Liver (tissue), 9 donors: ENCODE results near the gene PRSS37. TPM values are rescaled to one million over a fixed set of nuclear protein-coding genes. Genes with fewer than 3 reads are reported as not detected.

ENCODE experiments used
- DNase-seq: peaks from one replicate; pipeline ENCODE4 v3.0.0-alpha.2; 2017; ENCODE audit warnings: low spot score
- H3K27ac ChIP-seq, 2 donors: one replicate each; pipeline ENCODE4 v1.7.0; 2013; ENCODE audit warnings: inconsistent platforms in 2 of 2, low read length in 2 of 2, control low read depth in 1 of 2, low read depth in 1 of 2, mild to moderate bottlenecking in 1 of 2
- H3K27me3 ChIP-seq, 4 donors: one replicate each; pipeline versions ENCODE4 v1.6.1 to v1.7.0; 2013; ENCODE audit warnings: low read length in 3 of 4, inconsistent platforms in 1 of 4, mild to moderate bottlenecking in 1 of 4, moderate library complexity in 1 of 4; ENCODE audit not compliant: control insufficient read depth in 4 of 4, insufficient read depth in 4 of 4
- H3K36me3 ChIP-seq, 4 donors: one replicate each; pipeline versions ENCODE4 v1.6.1 to v1.7.0; 2013; ENCODE audit warnings: low read length in 3 of 4, mild to moderate bottlenecking in 3 of 4, low read depth in 1 of 4, moderate library complexity in 1 of 4; ENCODE audit not compliant: control insufficient read depth in 4 of 4, insufficient read depth in 3 of 4
- H3K4me1 ChIP-seq, 4 donors: one replicate each; pipeline versions ENCODE4 v1.6.1 to v1.7.0; 2013; ENCODE audit warnings: low read length in 3 of 4, mild to moderate bottlenecking in 3 of 4, moderate library complexity in 1 of 4; ENCODE audit not compliant: control insufficient read depth in 4 of 4, insufficient read depth in 4 of 4
- H3K4me3 ChIP-seq, 3 donors: one replicate each; pipeline versions ENCODE4 v1.6.1 to v1.7.0; 2013; ENCODE audit warnings: low read length in 3 of 3, control low read depth in 1 of 3, low read depth in 1 of 3, mild to moderate bottlenecking in 1 of 3
- H3K9ac ChIP-seq, 2 donors: one replicate each; pipeline ENCODE4 v1.7.0; 2013; ENCODE audit warnings: low read length in 2 of 2, mild to moderate bottlenecking in 2 of 2, moderate library complexity in 2 of 2, control low read depth in 1 of 2, low read depth in 1 of 2
- H3K9me3 ChIP-seq, 4 donors: one replicate each; pipeline versions ENCODE4 v1.6.1 to v1.7.0; 2013; ENCODE audit warnings: low read length in 3 of 4; ENCODE audit not compliant: control insufficient read depth in 4 of 4
- CTCF ChIP-seq: fragments of 150-350 bp; IDR thresholded peaks from 2 replicates; pipeline ENCODE4 v1.5.1; 2017; ENCODE audit warnings: improper control_type of control experiment, low read depth, low read length; ENCODE audit not compliant: missing input control
- EGR1 ChIP-seq, 2 donors: IDR thresholded peaks; 2 replicates each; pipeline ENCODE4 v1.6.1; 2016 to 2018; ENCODE audit warnings: antibody characterized with exemption in 2 of 2, low read depth in 2 of 2
- FOXA1 ChIP-seq: IDR thresholded peaks from 2 replicates; pipeline ENCODE4 v1.6.1; 2016; ENCODE audit warnings: antibody characterized with exemption
- FOXA2 ChIP-seq: IDR thresholded peaks from 2 replicates; pipeline ENCODE4 v1.6.1; 2016; ENCODE audit warnings: antibody characterized with exemption
- GABPA ChIP-seq, 2 donors: IDR thresholded peaks in 1 of 2; conservative IDR thresholded peaks in 1 of 2; 2 replicates each; pipeline ENCODE4 v1.6.1; 2016; ENCODE audit warnings: antibody characterized with exemption in 2 of 2, mild to moderate bottlenecking in 1 of 2, moderate library complexity in 1 of 2
- HNF4A ChIP-seq, 2 donors: conservative IDR thresholded peaks; 2 replicates each; pipeline ENCODE4 v1.6.1; 2016; ENCODE audit warnings: antibody characterized with exemption in 2 of 2, mild to moderate bottlenecking in 2 of 2
- HNF4G ChIP-seq: IDR thresholded peaks from 2 replicates; pipeline ENCODE4 v1.6.1; 2016; ENCODE audit warnings: antibody characterized with exemption
- NR2F2 ChIP-seq: IDR thresholded peaks from 2 replicates; pipeline ENCODE4 v1.6.1; 2016; ENCODE audit warnings: antibody characterized with exemption
- RAD21 ChIP-seq, 2 donors: IDR thresholded peaks; 2 replicates each; pipeline ENCODE4 v1.6.1; 2016; ENCODE audit warnings: antibody characterized with exemption in 2 of 2, mild to moderate bottlenecking in 2 of 2
- RXRA ChIP-seq, 2 donors: IDR thresholded peaks; 2 replicates each; pipeline ENCODE4 v1.6.1; 2017 to 2018; ENCODE audit warnings: antibody characterized with exemption in 2 of 2, mild to moderate bottlenecking in 1 of 2
- SP1 ChIP-seq: IDR thresholded peaks from 2 replicates; pipeline ENCODE4 v1.6.1; 2018; ENCODE audit warnings: antibody characterized with exemption, mild to moderate bottlenecking
- TAF1 ChIP-seq: conservative IDR thresholded peaks from 2 replicates; pipeline ENCODE4 v1.6.1; 2016; ENCODE audit warnings: antibody characterized with exemption, mild to moderate bottlenecking
- YY1 ChIP-seq: IDR thresholded peaks from 2 replicates; pipeline ENCODE4 v1.6.1; 2016; ENCODE audit warnings: antibody characterized with exemption, mild to moderate bottlenecking
- WGBS: extraction: QIAGEN DNeasy Blood & Tissue Kit; methylation state at CpG from one replicate; pipeline ENCODE4 v1.1.7; 2013; 5-methylcytosine and 5-hydroxymethylcytosine counted together
- polyA plus RNA-seq, 2 donors: library from polyadenylated mRNA; stranded (reverse) in 1 of 2; unstranded in 1 of 2; fragments of 200-250 nt in 1 of 2; fragments of >200 nt in 1 of 2; fragmentation: Nextera tagmentation in 1 of 2; extraction: Ambion mirVana in 1 of 2; gene quantifications; one replicate each; pipeline versions ENCODE4 v1.2.1 to v1.2.3, GENCODE V29; 2013 to 2015
- total RNA-seq, 2 donors: library from RNA; depleted of rRNA; stranded (reverse); fragments of >200 nt; gene quantifications; one replicate each; pipeline ENCODE4 v1.2.3, GENCODE V29; 2014
- TF ChIP-seq, protein P1 (sequence below): IDR thresholded peaks from 2 replicates; pipeline ENCODE4 v1.6.1; 2016; ENCODE audit warnings: antibody characterized with exemption
- TF ChIP-seq, protein P2 (sequence below): IDR thresholded peaks from 2 replicates; pipeline ENCODE4 v1.6.1; 2016; ENCODE audit warnings: antibody characterized with exemption, mild to moderate bottlenecking
- TF ChIP-seq, protein P3 (sequence below): IDR thresholded peaks from 2 replicates; pipeline ENCODE4 v1.6.1; 2016; ENCODE audit warnings: antibody characterized with exemption
- TF ChIP-seq, protein P4 (sequence below): IDR thresholded peaks from 2 replicates; pipeline ENCODE4 v1.6.1; 2016; ENCODE audit warnings: antibody characterized with exemption
- donor health status: healthy.
- donor health status: healthy.
- donor health status: healthy.
- donor health status: healthy.
- donor health status: healthy.

The PRSS37 gene
- total and polyA plus RNA-seq, 4 donors = 0.08 TPM; not detected in 3

DNA sequence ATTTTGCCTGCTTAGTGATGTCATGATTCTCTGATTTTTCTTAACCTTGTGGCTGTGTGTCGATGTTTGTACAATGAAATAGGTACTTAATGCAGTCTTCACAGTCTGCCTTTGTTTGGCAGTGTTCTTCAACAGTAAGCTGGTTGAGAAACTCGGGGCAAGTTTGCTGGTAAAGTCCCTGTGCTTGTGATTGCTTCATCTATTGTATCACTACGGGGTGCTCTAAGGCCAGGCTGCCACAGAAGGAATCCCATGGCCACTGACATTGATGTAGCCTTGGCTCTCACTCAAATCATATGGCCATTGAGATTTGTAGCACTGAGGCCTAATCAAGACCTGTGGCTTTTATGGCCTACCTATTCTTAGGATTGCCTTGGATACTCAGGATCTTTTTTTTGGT, 33.5 kb upstream of the PRSS37 start:
- no peaks in the 10 kb centered on the region for H3K27me3 ChIP-seq
- no peaks in the 10 kb centered on the region for H3K36me3 ChIP-seq
- 63% methylated on average over 3 of the region's 3 CpGs for WGBS
- DNase-seq = no peak
- no peak overlapping the region for H3K4me3 ChIP-seq
- H3K9me3 ChIP-seq = peaks cover 0 to 3% (median 2%) of the 10 kb centered on the region in 4 donors
- no peak overlapping the region for H3K27ac ChIP-seq
- H3K9ac ChIP-seq = no peak overlapping the region
- no peaks in the 10 kb centered on the region for H3K4me1 ChIP-seq
- TF ChIP-seq FOXA1 = no peak
- TF ChIP-seq RXRA (IDR thresholded peaks at IDR 0.05) = no peak
- TF ChIP-seq HNF4A (conservative IDR thresholded peaks at IDR 0.05) = no peak
- TF ChIP-seq YY1 = no peak
- TF ChIP-seq SP1 = no peak
- TF ChIP-seq, protein P1, sequence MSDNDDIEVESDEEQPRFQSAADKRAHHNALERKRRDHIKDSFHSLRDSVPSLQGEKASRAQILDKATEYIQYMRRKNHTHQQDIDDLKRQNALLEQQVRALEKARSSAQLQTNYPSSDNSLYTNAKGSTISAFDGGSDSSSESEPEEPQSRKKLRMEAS = no peak
- TF ChIP-seq NR2F2 = no peak
- TF ChIP-seq GABPA (IDR thresholded peaks at IDR 0.05 in 1 of 2, conservative IDR thresholded peaks at IDR 0.05 in 1 of 2) = no peak
- TF ChIP-seq, protein P2, sequence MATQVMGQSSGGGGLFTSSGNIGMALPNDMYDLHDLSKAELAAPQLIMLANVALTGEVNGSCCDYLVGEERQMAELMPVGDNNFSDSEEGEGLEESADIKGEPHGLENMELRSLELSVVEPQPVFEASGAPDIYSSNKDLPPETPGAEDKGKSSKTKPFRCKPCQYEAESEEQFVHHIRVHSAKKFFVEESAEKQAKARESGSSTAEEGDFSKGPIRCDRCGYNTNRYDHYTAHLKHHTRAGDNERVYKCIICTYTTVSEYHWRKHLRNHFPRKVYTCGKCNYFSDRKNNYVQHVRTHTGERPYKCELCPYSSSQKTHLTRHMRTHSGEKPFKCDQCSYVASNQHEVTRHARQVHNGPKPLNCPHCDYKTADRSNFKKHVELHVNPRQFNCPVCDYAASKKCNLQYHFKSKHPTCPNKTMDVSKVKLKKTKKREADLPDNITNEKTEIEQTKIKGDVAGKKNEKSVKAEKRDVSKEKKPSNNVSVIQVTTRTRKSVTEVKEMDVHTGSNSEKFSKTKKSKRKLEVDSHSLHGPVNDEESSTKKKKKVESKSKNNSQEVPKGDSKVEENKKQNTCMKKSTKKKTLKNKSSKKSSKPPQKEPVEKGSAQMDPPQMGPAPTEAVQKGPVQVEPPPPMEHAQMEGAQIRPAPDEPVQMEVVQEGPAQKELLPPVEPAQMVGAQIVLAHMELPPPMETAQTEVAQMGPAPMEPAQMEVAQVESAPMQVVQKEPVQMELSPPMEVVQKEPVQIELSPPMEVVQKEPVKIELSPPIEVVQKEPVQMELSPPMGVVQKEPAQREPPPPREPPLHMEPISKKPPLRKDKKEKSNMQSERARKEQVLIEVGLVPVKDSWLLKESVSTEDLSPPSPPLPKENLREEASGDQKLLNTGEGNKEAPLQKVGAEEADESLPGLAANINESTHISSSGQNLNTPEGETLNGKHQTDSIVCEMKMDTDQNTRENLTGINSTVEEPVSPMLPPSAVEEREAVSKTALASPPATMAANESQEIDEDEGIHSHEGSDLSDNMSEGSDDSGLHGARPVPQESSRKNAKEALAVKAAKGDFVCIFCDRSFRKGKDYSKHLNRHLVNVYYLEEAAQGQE = no peak
- TF ChIP-seq EGR1 (IDR thresholded peaks at IDR 0.05; ENCODE audit: low read depth in 2 of 2) = no peak
- no peak for TF ChIP-seq TAF1
- TF ChIP-seq, protein P3, sequence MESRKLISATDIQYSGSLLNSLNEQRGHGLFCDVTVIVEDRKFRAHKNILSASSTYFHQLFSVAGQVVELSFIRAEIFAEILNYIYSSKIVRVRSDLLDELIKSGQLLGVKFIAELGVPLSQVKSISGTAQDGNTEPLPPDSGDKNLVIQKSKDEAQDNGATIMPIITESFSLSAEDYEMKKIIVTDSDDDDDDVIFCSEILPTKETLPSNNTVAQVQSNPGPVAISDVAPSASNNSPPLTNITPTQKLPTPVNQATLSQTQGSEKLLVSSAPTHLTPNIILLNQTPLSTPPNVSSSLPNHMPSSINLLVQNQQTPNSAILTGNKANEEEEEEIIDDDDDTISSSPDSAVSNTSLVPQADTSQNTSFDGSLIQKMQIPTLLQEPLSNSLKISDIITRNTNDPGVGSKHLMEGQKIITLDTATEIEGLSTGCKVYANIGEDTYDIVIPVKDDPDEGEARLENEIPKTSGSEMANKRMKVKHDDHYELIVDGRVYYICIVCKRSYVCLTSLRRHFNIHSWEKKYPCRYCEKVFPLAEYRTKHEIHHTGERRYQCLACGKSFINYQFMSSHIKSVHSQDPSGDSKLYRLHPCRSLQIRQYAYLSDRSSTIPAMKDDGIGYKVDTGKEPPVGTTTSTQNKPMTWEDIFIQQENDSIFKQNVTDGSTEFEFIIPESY = no peak
- TF ChIP-seq FOXA2 = no peak
- TF ChIP-seq HNF4G = no peak
- no peak for TF ChIP-seq RAD21 (IDR thresholded peaks at IDR 0.05)
- TF ChIP-seq, protein P4, sequence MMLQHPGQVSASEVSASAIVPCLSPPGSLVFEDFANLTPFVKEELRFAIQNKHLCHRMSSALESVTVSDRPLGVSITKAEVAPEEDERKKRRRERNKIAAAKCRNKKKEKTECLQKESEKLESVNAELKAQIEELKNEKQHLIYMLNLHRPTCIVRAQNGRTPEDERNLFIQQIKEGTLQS = no peak

- H3K4me3 ChIP-seq = no peak overlapping the region
- 91% methylated on average over 3 of the region's 3 CpGs for WGBS
- no peak overlapping the region for H3K9ac ChIP-seq
- no peaks in the 10 kb centered on the region for H3K27me3 ChIP-seq
- no peaks in the 10 kb centered on the region for H3K36me3 ChIP-seq
- no peak for DNase-seq
- TF ChIP-seq SP1 (no peak), HNF4G (no peak), CTCF (no peak), RAD21 (IDR thresholded peaks at IDR 0.05) (no peak), FOXA2 (no peak), TAF1 (no peak), HNF4A (conservative IDR thresholded peaks at IDR 0.05) (no peak), FOXA1 (no peak), NR2F2 (no peak), EGR1 (IDR thresholded peaks at IDR 0.05; ENCODE audit: low read depth in 2 of 2) (no peak), GABPA (IDR thresholded peaks at IDR 0.05 in 1 of 2, conservative IDR thresholded peaks at IDR 0.05 in 1 of 2) (no peak)
- TF ChIP-seq, protein P3 = no peak
- TF ChIP-seq, protein P2 = no peak
- H3K9me3 ChIP-seq = peaks cover 0 to 3% (median 2%) of the 10 kb centered on the region in 4 donors
- no peak overlapping the region for H3K27ac ChIP-seq
- H3K4me1 ChIP-seq = no peaks in the 10 kb centered on the region
Measured at GRCh38 chr7:141872931-141873330, 31.6 kb upstream of the PRSS37 start.
